GM18909 (cell line): ENCODE measurements around the gene RNF115.
"Not testable (repeated sequence)": the region's sequence is repeated elsewhere in the genome, so short reads cannot be mapped to it uniquely, and the experiment has no call there.

Experiments
- ATAC-seq: cut with Tn5 transposase; IDR thresholded peaks from one replicate; pipeline ENCODE4 v1.9.1; 2021; ENCODE audit warnings: mild to moderate bottlenecking; ENCODE audit not compliant: unreplicated experiment, poor library complexity

The RNF115 gene

DNA sequence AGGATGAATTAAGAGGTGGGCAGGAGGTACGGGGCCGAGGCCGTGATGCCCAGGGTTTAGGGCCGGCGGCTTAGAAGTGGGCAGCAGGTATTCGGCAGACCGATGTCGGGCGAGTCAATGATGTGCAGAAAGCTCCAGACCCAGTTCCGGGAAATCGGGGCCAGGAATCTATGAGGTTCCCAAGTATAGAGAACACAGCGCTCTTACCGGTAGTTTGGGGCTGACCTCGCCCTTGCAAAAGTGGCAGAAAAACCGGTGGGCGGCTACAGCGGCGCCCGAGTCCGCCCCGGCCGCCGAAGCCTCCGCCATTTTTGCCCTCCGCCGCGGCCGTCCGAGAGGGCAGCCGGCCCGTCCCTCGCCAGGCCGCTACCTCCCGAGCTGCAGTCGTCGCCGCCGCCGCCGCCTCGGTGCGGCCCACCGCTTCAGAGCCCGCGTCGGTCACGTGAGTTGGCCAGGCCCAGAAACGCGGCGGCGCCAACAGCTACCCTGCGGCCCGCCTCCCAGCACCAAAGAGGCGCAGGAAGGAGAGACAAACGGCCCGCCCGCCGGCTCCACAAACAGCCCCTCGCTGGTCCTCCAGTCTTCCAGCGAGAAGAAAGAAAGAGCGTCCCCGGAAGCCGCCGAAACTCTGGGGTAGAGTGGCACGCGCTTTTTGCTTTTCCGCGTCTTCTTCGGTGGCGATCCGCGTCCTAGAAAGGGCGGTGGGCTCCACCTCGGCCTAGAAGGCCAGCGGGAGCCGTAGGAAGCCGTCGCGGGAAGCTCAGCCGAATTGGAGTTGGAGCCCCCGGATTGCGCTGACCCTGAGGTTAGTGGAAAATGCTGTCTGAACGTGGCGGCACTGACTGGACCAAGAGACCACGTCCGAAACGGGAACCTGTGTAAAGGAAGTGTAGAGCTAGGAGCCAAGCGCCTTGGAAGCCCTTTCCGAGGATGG lies at the start of gene RNF115, which contains the start of gene POLR3C:
RNF115 (minus strand) TSS at position 531 of the 934 bp plus-strand sequence; CDS start at position 309, 222 bp downstream.
POLR3C (plus strand) TSS at position 636 of the 934 bp plus-strand sequence. CDS start 1,577 bp downstream, outside the sequence.
- ATAC-seq, result peak; percentile 87

DNA sequence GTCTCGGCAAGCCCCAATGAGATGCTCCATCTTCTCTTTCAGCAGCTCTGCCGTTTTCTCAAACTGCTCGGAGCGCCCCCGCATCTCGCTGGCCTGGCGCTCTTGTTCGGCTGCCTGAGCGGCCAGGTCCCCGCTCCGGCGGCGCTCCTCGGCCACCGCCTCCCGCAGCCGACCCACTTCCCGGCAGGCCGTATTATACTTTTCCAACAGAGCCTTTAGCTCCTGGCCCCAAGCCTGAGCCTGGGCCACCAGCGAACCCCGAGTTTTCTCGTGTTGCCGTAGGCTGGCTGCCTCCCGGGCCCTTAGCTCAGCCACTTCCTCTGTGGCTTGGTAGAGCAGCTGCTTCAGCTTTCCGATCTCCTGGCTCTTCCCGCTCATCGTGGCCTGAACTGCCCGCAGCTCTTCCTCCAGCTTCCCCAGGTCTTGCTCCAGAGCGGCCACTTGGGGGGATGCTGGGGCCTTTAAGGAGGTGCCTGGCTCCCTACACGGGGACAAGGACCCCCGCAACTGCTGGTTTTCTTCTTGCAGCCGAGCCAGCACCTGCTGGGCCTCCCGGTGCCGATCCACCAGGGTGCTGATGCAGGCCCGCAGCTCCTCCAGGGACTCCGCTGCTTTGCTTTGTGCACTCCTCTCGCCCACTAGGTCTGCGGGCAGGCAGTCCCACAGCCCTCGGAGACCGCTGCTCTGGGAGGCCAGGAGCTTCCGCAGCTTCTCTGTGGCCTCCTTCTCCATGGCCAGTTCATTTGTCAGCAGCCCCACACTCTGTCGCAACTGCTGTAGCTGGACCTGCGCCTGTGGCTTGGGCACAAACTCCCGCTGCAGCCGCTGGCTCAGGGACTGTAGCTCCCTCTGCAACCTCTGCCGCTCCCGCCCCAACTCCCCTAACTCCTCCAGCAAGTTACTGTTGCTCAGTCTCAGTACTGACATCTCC lies 48.4 kb upstream of the RNF115 start:
- ATAC-seq, result no peak

DNA sequence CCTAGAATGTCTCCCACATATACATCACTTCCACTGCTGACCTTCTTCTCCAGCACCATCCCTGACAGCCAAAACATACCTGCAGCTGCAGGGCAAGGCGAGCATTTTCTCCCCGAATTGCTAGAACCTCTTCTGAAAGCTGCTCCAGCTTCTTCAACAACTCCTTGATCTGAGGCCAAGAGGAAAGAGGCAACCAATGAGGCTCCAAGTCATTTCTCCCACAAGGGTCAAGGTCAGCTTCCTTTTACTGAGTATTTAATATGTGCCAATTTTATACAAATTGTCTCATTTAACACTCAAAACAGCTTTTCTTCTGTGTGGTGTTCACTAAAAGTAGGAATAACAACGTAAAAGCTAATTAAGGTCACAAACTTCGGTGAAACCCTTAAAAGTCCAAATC lies 44.3 kb upstream of the RNF115 start:
- ATAC-seq, result no peak

DNA sequence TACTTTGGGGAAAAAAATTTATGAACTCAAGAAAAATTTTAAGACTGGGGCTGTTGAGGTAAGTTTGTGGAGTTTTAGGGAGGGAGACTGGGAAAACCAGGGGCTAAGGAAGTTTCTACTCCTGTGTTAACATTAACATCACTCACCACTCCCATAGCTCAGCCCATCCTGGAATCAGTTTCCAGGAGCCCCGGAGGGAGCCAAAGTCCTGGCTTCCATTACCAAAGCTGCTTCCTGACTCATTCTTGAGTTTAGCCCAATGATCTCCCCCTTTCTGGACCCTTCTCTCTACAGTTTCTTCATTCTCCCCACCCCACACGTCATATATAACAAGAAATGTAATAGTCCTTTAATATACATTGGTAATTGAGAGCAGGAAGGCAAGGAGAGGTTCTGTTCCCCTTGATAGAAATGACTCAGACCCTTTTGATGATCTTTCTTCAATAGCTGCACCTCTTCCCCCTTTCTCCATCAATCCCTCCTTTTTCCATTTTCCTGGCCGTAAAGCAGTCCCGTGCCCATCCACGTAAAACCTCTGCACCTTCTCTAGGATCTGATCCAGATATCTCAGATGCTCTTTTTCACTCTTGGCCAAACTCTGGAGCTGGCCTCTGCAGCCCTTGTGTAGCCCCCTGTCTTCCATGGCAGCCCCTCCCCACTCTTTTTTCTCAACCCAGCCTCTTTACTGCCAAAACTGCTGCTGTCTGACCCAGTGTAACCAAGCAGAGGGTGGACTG lies 39.6 kb upstream of the RNF115 start:
- no peak for ATAC-seq

DNA sequence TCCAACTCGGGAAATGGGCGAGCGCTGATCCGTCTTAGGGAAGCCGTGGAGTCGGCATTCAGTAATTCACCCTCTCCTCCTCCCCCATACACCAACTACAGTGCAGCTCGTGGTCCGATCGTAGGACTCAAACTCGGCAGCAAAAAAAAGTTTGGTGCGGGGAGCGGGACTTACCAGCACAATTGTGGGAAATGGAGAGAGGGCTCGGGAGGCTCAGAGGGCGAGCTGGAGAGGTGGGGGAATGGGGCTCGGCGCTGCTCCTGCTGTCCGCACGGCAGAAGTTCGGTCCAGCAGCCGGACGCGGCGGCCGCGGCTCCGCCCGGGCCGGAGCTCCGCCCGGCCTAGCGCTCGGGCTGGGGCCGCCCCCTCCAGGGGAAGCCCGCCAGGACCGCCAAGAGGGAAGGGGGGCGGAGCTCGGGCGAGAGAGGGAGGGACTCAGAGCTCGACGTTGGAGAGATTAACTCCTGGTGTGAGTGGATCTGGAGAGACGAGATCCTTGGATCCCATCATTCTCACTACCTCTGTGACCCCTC lies 35.7 kb upstream of the RNF115 start:
- ATAC-seq, result peak; percentile 77

DNA sequence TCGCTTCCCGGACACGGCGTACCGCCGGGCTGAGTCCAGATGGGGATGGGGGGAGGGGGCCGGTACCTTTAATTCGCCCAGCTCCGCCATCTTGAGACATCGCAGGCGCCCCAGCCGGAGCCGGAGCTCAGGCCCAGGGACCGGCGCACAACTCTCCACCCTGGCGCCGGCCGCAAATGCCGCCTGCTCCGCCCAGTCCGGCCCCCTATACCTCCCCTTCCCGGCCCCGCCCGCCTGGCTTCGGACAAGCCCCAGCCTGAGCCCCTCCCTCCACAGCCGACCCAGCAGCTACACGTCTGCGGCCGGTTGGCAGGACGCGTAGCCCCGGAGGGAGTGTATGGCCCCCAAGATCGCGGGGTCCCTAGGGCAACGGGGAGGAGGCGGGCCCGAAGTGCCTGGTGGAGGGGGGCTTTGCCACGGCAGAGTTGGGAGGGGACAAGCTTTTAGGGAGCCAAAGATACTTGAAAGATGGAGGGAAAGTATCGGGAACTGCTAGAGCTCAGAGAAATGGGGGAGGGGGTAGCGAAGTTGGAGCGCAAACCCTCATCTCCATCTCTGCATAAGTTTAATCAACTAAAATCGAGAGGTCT lies 35.1 kb upstream of the RNF115 start, which contains the start of gene PIAS3:
PIAS3 (minus strand) TSS at position 181 of the 590 bp plus-strand sequence; CDS start at position 90, 91 bp downstream.
- ATAC-seq, result peak; percentile 86

DNA sequence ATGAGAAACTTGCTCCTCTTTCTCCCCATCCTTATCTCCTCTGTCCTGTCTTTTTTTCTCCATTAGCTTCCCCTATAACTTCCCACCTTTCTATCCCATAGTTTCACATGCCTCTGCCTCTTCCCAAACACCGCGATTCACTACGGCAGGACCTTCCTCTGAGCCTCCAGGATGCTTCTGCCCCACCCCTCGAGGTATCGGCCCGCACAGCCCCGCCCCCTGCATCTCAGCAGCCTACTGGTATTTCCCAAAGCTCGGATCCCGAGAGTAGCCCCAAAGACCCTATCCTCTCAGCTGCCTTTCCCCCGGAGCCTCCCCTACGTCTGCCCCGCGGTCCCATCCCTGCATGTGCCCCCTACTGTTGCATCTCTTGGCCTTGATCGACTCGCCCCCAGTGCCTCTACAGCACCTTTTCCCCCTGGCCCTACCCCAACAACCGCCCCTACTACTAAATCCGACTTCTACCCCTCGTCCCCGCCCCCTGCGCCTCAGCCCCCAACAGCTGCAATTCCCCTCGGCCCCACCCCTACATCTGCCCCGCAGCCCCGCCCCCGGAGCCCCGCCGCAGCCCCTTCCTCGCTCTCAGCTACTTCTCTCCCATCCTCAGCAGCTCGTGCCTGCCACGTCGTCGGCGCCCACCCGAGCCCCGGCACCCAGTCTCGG lies 34.5 kb upstream of the RNF115 start:
- ATAC-seq, result no peak

DNA sequence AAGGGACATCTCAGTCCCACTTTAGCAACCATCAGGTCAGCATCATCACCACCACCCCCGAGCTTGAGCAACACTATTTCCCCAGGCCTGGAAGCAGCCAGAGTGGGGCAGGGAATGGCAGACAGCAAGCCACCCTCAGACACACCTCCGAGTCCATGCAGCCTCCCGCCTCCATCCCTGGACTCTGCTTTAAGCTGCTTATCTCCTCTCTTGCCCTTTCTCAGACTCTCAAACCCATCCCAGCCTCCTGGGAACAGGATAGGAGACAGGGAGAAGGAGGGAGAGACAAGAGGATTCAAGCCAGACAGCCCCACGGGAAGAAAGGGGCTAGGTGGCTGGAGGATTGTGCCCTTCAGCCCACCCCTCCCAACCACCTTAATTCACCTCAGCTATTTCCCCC lies 33.3 kb upstream of the RNF115 start:
- ATAC-seq, result no peak

DNA sequence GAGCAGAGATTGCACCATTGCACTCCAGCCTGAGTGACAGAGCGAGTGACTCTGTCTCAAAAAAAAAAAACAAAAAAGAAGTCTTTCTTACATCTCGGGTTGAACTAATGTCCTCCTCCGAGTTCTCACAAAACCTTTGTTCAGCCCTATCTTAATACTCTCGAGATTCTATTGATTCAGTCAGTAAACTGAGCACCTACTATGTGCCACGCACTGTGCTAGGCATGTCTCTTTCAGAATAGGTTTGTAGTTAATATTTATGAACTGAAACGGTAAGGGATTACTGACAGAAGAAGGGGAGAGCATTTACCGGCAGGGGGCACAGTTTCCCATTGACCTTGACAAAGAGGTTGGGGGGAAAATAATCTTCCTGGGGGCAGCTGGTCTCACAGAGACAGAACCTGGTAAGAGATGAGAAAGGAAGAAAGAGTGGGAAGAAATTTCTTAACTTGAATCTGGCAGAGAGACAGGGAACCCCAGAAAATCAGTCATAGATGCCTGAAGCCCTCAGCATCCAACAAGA lies 31.6 kb upstream of the RNF115 start:
- ATAC-seq, result no peak

DNA sequence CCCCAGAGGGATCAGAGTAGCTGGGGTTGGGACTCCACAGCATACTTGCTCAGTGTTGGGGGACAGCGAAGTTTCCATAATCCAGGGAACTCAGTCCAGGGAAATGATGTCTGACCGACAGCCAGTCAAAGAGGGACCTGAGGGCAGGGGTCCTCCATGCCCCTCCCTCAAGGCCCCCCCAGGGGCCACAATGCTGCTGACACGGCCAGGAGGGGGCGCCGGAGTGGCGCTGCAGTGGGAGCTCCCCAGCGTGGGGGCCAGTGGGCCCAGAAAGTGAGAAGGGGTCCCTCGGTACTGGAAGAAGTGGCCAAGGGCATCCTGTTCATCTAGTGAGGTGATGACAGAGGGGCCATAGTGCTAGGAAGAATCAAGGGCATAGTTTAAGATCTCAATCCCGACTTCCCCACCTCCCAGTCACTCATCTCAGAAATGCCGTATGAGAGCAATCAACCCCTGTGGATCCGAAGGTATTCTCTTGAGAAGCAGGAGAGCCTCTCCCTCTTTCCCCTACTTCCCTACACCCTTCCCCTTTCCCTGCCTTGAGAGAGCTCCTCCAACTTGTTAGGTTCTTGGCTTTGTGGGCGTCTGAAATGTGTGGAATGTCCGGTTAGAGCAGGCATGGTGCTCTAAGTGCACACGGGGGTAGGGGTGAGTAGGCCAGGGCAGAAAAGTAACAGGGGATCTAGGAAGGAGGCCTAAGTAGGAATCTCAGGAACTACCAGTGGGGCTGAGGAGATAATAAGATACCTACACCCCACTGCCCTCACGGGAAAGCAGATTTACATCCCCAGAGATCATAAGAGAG lies 25.7 kb upstream of the RNF115 start:
- ATAC-seq, result no peak

DNA sequence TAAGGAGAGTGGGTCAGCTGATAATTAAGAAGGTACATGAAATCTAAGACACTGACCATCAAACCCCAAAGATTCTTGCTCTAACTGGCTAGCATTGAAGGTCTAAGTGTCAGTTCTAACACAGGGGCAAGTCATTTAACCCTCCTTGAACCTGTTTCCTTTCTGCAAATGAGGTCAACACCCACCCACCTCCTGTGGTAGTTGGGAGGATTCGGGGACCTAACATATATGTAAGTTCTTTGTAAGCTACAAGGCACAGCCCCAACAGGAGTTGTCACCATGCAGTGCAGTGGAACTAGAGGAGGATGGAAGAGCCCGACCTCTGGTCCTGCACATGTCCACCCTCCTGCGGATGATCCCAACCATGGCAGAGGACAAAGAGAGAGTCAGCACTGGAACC lies 23.9 kb upstream of the RNF115 start:
- no peak for ATAC-seq

DNA sequence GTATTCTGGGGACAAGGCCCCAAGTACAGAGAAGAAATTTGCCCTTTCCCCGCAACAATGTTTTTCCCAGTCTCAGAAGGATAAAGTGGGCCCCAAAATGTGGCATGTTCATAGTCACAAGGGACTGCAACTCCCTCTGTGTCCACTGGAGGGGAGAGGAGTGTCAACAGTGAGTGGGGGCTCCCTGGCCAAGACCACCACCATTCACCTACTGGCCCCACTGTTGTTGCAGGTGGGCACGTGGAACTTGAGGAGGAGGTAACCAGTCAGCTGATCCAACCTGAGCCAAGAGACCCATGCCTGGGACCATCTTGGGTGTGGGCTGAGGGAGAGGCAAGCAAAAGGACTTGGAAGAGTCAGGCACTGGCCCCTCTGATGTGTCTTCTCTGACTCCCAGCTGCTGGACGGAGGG lies 22.3 kb upstream of the RNF115 start:
- ATAC-seq, result no peak

DNA sequence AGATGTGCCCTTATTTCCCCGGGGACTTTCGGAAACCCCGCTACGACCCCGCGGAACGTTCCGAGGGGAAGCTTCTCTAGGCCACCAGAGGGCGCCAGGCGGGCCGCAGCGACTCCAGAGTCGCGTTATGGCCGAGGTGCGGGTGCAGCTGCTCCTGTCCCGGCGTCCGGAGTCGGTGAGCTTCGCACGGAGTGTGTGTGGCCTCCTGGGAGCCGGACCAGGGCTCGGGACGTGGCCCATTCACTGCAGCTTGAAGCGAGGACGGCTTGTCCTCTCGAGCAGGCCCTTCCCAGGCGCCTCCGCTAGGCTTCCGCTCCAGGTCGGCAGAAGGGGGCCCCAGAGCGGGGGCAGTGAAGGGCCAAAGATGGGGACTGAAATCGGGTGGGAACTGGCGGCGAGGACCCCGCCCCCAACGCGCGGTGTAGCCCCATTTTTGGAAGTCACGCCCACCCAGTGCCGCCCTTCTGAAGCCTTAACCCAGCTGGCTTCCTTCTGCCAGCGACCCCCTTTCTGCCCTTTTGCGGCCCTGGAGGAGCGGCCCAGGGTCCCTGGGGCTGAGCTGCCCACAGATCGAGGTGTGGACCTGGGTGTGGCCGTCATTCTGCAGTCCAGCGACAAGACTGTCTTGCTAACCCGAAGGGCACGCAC lies 21.7 kb upstream of the RNF115 start, which contains the start of gene NUDT17:
NUDT17 (plus strand) TSS at position 117 of the 648 bp plus-strand sequence; CDS start at position 128, 11 bp downstream.
- ATAC-seq, result peak; percentile 67

DNA sequence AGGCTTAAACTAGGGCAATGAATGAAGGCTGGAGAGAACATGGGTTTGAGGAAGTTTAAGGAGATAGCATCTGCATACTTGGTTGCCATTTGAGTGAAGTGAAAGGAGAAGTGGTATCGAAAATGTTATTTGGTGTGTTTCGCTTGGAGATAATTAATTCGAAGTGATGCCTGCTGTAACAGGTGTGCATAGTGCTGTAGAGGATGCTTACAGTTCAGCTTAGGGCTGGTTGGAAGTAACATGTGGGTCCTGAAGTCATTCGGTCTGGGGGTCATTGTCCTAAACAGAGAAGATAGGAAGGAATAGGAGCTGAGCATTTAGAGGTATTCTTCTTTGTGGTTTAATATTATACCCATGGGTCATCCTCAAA lies 21.2 kb upstream of the RNF115 start:
- peak; percentile 78 for ATAC-seq

DNA sequence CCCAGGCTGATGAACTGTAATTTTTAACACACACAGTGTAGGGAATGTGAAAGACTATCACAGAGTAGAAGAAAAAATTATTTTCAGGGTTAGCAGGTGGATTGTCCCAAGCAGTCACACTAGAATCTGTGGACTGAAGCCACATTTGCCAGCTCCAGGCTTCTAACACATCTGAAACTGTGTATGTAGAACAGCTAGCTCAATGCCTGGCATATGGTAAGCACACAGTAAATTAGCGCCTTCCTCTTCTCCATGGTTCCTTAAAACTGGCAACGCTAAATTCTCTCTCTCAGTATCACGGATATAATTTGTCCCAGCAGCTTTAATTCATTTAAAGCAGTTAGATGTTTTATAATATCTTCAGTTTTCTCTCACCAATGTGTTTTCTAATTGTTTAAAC lies 19.1 kb upstream of the RNF115 start:
- ATAC-seq, result no peak

DNA sequence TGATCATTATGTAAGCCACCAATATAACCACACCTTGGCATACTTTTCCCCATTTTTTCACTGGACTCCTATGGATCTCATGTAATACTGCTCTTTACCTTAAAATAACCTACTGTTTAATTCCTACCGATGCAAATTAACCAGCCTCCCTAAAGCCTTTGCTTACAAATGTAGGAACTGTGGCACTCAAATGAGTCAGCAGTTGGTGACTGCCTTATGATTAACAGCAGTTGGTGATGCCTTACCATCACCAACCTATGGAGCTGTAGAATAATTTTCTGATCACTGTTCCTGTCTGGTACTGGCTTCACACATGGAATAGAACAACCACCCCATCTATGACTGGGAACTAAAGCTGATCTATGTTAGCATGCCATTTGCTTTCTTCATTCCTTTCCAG lies 13.8 kb upstream of the RNF115 start:
- ATAC-seq, result no peak

DNA sequence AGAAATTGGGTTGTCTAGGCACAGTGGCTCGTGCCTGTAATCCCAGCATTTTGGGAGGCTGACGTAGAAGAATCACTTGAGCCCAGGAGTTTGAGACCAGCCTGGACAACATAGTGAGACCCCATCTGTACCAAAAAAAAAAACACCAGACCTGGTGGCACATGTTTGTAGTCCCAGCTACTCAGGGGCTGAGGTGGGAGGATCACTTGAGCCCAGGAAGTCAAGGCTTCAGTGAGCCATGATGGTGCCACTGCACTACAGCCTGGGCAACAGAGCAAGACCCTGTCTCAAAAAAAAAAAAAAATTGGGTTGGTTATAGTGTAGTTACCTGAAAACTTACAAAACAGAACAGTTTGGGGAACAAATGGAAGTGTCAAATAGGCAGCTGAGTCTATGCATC lies 6.9 kb upstream of the RNF115 start:
- not testable (repeated sequence) for ATAC-seq
